CD14-positive monocyte (primary cell): ENCODE results near the gene POLD3. TPM values are rescaled to one million over a fixed set of nuclear protein-coding genes. Genes with fewer than 3 reads are reported as not detected.

ENCODE experiments used
- DNase-seq, 3 donors: peaks; one replicate each; pipeline ENCODE4 v3.0.0-alpha.2; 2011 to 2022
- H2AFZ ChIP-seq: 2 replicates; pipeline ENCODE4 v1.6.0; 2012; ENCODE audit warnings: mild to moderate bottlenecking, low read depth, low read length, inconsistent platforms; ENCODE audit not compliant: insufficient read depth, poor library complexity, severe bottlenecking
- H3K27ac ChIP-seq, 2 donors: 1 replicate in 1 of 2; 2 replicates in 1 of 2; pipeline ENCODE4 v1.5.1; 2012 to 2013; ENCODE audit warnings: low read length in 2 of 2, control low read depth in 1 of 2, inconsistent platforms in 1 of 2, low read depth in 1 of 2, mild to moderate bottlenecking in 1 of 2
- H3K27me3 ChIP-seq, 2 donors: one replicate each; pipeline versions ENCODE4 v1.6.0 to v1.6.1; 2011 to 2013; ENCODE audit warnings: low read length in 2 of 2; ENCODE audit not compliant: control insufficient read depth in 2 of 2, insufficient read depth in 2 of 2
- H3K36me3 ChIP-seq, 2 donors: replicated peaks in 1 of 2; 1 replicate in 1 of 2; 2 replicates in 1 of 2; pipeline versions ENCODE4 v1.5.1 to v1.6.1; 2012 to 2013; ENCODE audit warnings: low read length in 2 of 2, control low read depth in 1 of 2, inconsistent platforms in 1 of 2, mild to moderate bottlenecking in 1 of 2; ENCODE audit not compliant: insufficient read depth in 2 of 2, control insufficient read depth in 1 of 2
- H3K4me1 ChIP-seq, 2 donors: 1 replicate in 1 of 2; 2 replicates in 1 of 2; pipeline versions ENCODE4 v1.5.1 to v1.6.1; 2012 to 2013; ENCODE audit warnings: low read length in 2 of 2, control low read depth in 1 of 2, inconsistent platforms in 1 of 2, mild to moderate bottlenecking in 1 of 2, moderate library complexity in 1 of 2; ENCODE audit not compliant: insufficient read depth in 2 of 2, control insufficient read depth in 1 of 2
- H3K4me2 ChIP-seq: replicated peaks from 2 replicates; pipeline ENCODE3; 2012; ENCODE audit warnings: low read length, moderate library complexity, mild to moderate bottlenecking; ENCODE audit not compliant: poor library complexity, severe bottlenecking; ENCODE audit errors: extremely low read depth
- H3K4me3 ChIP-seq, 3 experiments: fragments of 200-600 bp in 1 of 3; sonication (generic) in 1 of 3; replicated peaks in 1 of 3; 1 replicate in 2 of 3; 2 replicates in 1 of 3; pipeline ENCODE4 v1.5.1; 2011 to 2013; ENCODE audit warnings: low read length in 3 of 3, mild to moderate bottlenecking in 3 of 3, control low read depth in 2 of 3, low read depth in 2 of 3, inconsistent platforms in 1 of 3, moderate library complexity in 1 of 3
- H3K79me2 ChIP-seq: 2 replicates; pipeline ENCODE4 v1.6.0; 2012; ENCODE audit warnings: mild to moderate bottlenecking, control low read depth, inconsistent platforms, low read length, moderate library complexity; ENCODE audit not compliant: insufficient read depth
- H3K9ac ChIP-seq: 2 replicates; pipeline ENCODE4 v1.6.0; 2017; ENCODE audit warnings: low read length, mild to moderate bottlenecking; ENCODE audit not compliant: insufficient read depth, poor library complexity, severe bottlenecking
- H3K9me3 ChIP-seq, 2 donors: replicated peaks in 1 of 2; 1 replicate in 1 of 2; 2 replicates in 1 of 2; pipeline versions ENCODE4 v1.5.1 to v1.6.1; 2012 to 2013; ENCODE audit warnings: low read length in 2 of 2, control low read depth in 1 of 2; ENCODE audit not compliant: control insufficient read depth in 1 of 2, insufficient read depth in 1 of 2
- H4K20me1 ChIP-seq: 2 replicates; pipeline ENCODE4 v1.6.0; 2012; ENCODE audit warnings: mild to moderate bottlenecking, low read length, control low read depth, moderate library complexity; ENCODE audit not compliant: insufficient read depth
- H3K27ac Mint-ChIP-seq, 7 donors: one replicate each; pipeline ENCODE4 v1.8.0; 2020; ENCODE audit warnings: mild to moderate bottlenecking in 7 of 7, mixed read lengths in 7 of 7, moderate library complexity in 6 of 7, inconsistent platforms in 2 of 7
- H3K27me3 Mint-ChIP-seq, 3 donors: one replicate each; pipeline ENCODE4 v1.8.0; 2021 to 2022; ENCODE audit warnings: low read depth in 3 of 3, mild to moderate bottlenecking in 3 of 3, mixed read lengths in 3 of 3, moderate library complexity in 3 of 3, inconsistent platforms in 1 of 3
- H3K36me3 Mint-ChIP-seq, 2 donors: one replicate each; pipeline ENCODE4 v1.8.0; 2020; ENCODE audit warnings: mixed read lengths in 2 of 2, inconsistent platforms in 1 of 2, mild to moderate bottlenecking in 1 of 2
- H3K4me1 Mint-ChIP-seq: one replicate; pipeline ENCODE4 v1.8.0; 2020; ENCODE audit warnings: mild to moderate bottlenecking, mixed read lengths
- H3K4me3 Mint-ChIP-seq, 2 donors: one replicate each; pipeline ENCODE4 v1.8.0; 2020; ENCODE audit warnings: mild to moderate bottlenecking in 2 of 2, mixed read lengths in 2 of 2, moderate library complexity in 1 of 2
- H3K9me3 Mint-ChIP-seq, 7 donors: one replicate each; pipeline ENCODE4 v1.8.0; 2020 to 2022; ENCODE audit warnings: mixed read lengths in 7 of 7, mild to moderate bottlenecking in 6 of 7, moderate library complexity in 6 of 7, inconsistent platforms in 2 of 7
- CTCF ChIP-seq: fragments of 200-600 bp; IDR thresholded peaks from one replicate; pipeline ENCODE4 v1.8.0; 2022; ENCODE audit warnings: antibody characterized with exemption, mild to moderate bottlenecking
- WGBS: methylation state at CpG from one replicate; pipeline ENCODE4 v1.1.5; 2013; ENCODE audit warnings: missing lambda C conversion rate; ENCODE audit not compliant: insufficient coverage; 5-methylcytosine and 5-hydroxymethylcytosine counted together
- intact Hi-C, 2 donors: fragments of 100-400 bp; cut with micrococcal nuclease; formaldehyde crosslinking; loops; one replicate each; pipeline versions ENCODE4 v1.15.0 to v1.15.1; 2023
- polyA plus RNA-seq, 3 donors: library from polyadenylated mRNA; depleted of rRNA in 1 of 3; unstranded in 2 of 3; stranded (reverse) in 1 of 3; fragments of 300-500 nt in 2 of 3; fragments of >200 nt in 1 of 3; fragmentation: Illumina TruSeq in 2 of 3; gene quantifications; 1 replicate in 2 of 3; 2 replicates in 1 of 3; pipeline ENCODE4 v1.2.3, GENCODE V29; 2012 to 2021

Gene POLD3
- polyA plus RNA-seq, 3 donors, result 11.3 to 29.9 (median 26.2) TPM

GRCh38 chr11:74546752-74547151 is 45.6 kb upstream of the POLD3 start:
- intact Hi-C loops, result no loop called here
- H3K4me1 ChIP-seq, result no peaks in the 10 kb centered on the region
- H3K4me3 Mint-ChIP-seq, result no peak overlapping the region
- H3K9me3 ChIP-seq, result peaks cover 0 to 19% of the 10 kb centered on the region in 2 donors
- H3K27me3 Mint-ChIP-seq, result peaks cover 0 to 10% (median 0%) of the 10 kb centered on the region in 3 donors
- H3K4me1 Mint-ChIP-seq, result no peaks in the 10 kb centered on the region
- no peak for DNase-seq
- no peak overlapping the region for H3K9ac ChIP-seq
- no peak overlapping the region for H3K4me2 ChIP-seq
- no peak for TF ChIP-seq CTCF
- no peaks in the 10 kb centered on the region for H3K36me3 Mint-ChIP-seq
- no peak overlapping the region for H3K4me3 ChIP-seq
- no peaks in the 10 kb centered on the region for H3K36me3 ChIP-seq
- peaks cover 2 to 11% (median 8%) of the 10 kb centered on the region in 7 donors for H3K9me3 Mint-ChIP-seq
- WGBS, result 62% methylated on average over 3 of the region's 5 CpGs
- H3K27me3 ChIP-seq, result no peaks in the 10 kb centered on the region
- no peak overlapping the region for H3K27ac ChIP-seq
- H3K79me2 ChIP-seq, result no peaks in the 10 kb centered on the region
- H2AFZ ChIP-seq, result no peak overlapping the region
- H4K20me1 ChIP-seq, result no peaks in the 10 kb centered on the region
- no peak overlapping the region for H3K27ac Mint-ChIP-seq

- Mint-ChIP-seq H3K36me3 (no peaks in the 10 kb centered on the region), H3K4me3 (no peak overlapping the region), H3K9me3 (peaks cover 0 to 2% (median 0%) of the 10 kb centered on the region in 7 donors), H3K27me3 (peaks cover 2 to 8% (median 2%) of the 10 kb centered on the region in 3 donors), H3K27ac (peak overlapping the region in 1 of 7 donors; percentile 17), H3K4me1 (no peaks in the 10 kb centered on the region)
- WGBS, result 80% methylated on average over 2 of the region's 4 CpGs
- H2AFZ ChIP-seq, result no peak overlapping the region
- H3K36me3 ChIP-seq, result no peaks in the 10 kb centered on the region
- no peak overlapping the region for H3K4me3 ChIP-seq
- no peak overlapping the region for H3K9ac ChIP-seq
- no peak for TF ChIP-seq CTCF
- H4K20me1 ChIP-seq, result no peaks in the 10 kb centered on the region
- no peak overlapping the region for H3K4me2 ChIP-seq
- no peaks in the 10 kb centered on the region for H3K27me3 ChIP-seq
- H3K27ac ChIP-seq, result no peak overlapping the region
- no peaks in the 10 kb centered on the region for H3K79me2 ChIP-seq
- intact Hi-C loops, result no loop called here
- no peaks in the 10 kb centered on the region for H3K4me1 ChIP-seq
- H3K9me3 ChIP-seq, result no peaks in the 10 kb centered on the region
- DNase-seq, result no peak
These were observed 41.2 kb upstream of the POLD3 start for GRCh38 chr11:74550991-74551753.
